Gastroesophageal sphincter (tissue), 4 donors: ENCODE data around the gene PRKACA. TPM values are rescaled to one million over a fixed set of nuclear protein-coding genes. Genes with fewer than 3 reads are reported as not detected.
"Not testable (repeated sequence)": the region's sequence is repeated elsewhere in the genome, so short reads cannot be mapped to it uniquely, and the experiment has no call there.

Experiments used
- ATAC-seq: fragments of 150-250 bp; one replicate; pipeline ENCODE4 v1.9.1; 2016; ENCODE audit warnings: mild to moderate bottlenecking, moderate library complexity
- H3K27ac ChIP-seq, 4 donors: fragments of 200-600 bp; sonication (generic) in 3 of 4; 1 replicate in 3 of 4; 2 replicates in 1 of 4; pipeline ENCODE4 v1.5.1; 2016 to 2019
- H3K27me3 ChIP-seq: fragments of 200-600 bp; sonication (generic); one replicate; pipeline ENCODE4 v1.5.1; 2019
- H3K36me3 ChIP-seq, 2 donors: fragments of 200-600 bp; sonication (generic); one replicate each; pipeline ENCODE4 v1.5.1; 2019; ENCODE audit warnings: control low read depth in 1 of 2
- H3K4me1 ChIP-seq, 3 donors: fragments of 200-600 bp; sonication (generic); 1 replicate in 2 of 3; 2 replicates in 1 of 3; pipeline ENCODE4 v1.5.1; 2016 to 2019; ENCODE audit warnings: control low read depth in 2 of 3
- H3K4me3 ChIP-seq, 2 donors: fragments of 200-600 bp; sonication (generic); one replicate each; pipeline ENCODE4 v1.5.1; 2019; ENCODE audit warnings: mild to moderate bottlenecking in 1 of 2, moderate library complexity in 1 of 2
- H3K9me3 ChIP-seq, 3 donors: fragments of 200-600 bp; sonication (generic); one replicate each; pipeline ENCODE4 v1.5.1; 2017 to 2019; ENCODE audit warnings: control low read depth in 2 of 3
- CTCF ChIP-seq, 4 experiments: fragments of 200-600 bp in 2 of 4; fragments of 450-650 bp in 2 of 4; sonication (generic) in 1 of 4; IDR thresholded peaks; one replicate each; pipeline ENCODE4 v1.5.1; 2017 to 2019; ENCODE audit warnings: antibody characterized with exemption in 4 of 4, mild to moderate bottlenecking in 2 of 4, moderate library complexity in 2 of 4
- EP300 ChIP-seq: sonication (generic); formaldehyde crosslinking; IDR thresholded peaks from one replicate; pipeline ENCODE4 v1.6.1; 2017; ENCODE audit warnings: antibody characterized with exemption, mild to moderate bottlenecking
- POLR2A ChIP-seq, 2 donors: fragments of 450-650 bp; IDR thresholded peaks; one replicate each; pipeline ENCODE4 v1.6.1; 2017; ENCODE audit warnings: antibody characterized with exemption in 2 of 2, mild to moderate bottlenecking in 2 of 2, moderate library complexity in 1 of 2
- POLR2AphosphoS5 ChIP-seq: sonication (generic); formaldehyde crosslinking; IDR thresholded peaks from one replicate; pipeline ENCODE4 v1.6.1; 2017; ENCODE audit warnings: antibody characterized with exemption
- WGBS, 2 donors: methylation state at CpG; one replicate each; pipeline ENCODE4 v1.1.5; 2018; ENCODE audit warnings: low coverage in 1 of 2; 5-methylcytosine and 5-hydroxymethylcytosine counted together
- total RNA-seq, 4 donors: library from RNA; depleted of rRNA; stranded (reverse); fragments of >200 nt; gene quantifications; one replicate each; pipeline ENCODE4 v1.1.0, GENCODE V29; 2016

PRKACA gene
- total RNA-seq, 4 donors from 2014 or later = 62.3 to 138 (median 76.6) TPM

- Histone ChIP-seq H3K9me3 (peaks cover 0 to 9% (median 0%) of the 10 kb centered on the region in 3 donors), H3K27ac (no peak overlapping the region), H3K4me3 (no peak overlapping the region), H3K4me1 (no peaks in the 10 kb centered on the region), H3K27me3 (no peaks in the 10 kb centered on the region), H3K36me3 (peaks cover 0 to 7% of the 10 kb centered on the region in 2 donors)
- ATAC-seq = no peak
- TF ChIP-seq EP300 (no peak), CTCF (IDR thresholded peaks at IDR 0.05) (peak in 3 of 4 experiments; percentile 28 to 74 (median 53)), POLR2A (IDR thresholded peaks at IDR 0.05) (no peak), POLR2AphosphoS5 (no peak)
- 68% methylated on average over 5 of the region's 8 CpGs; no CpG with 5 or more reads in 1 of the 2 donors for WGBS, 2 donors
Measured at GRCh38 chr19:14048443-14049153, 69.0 kb downstream of the PRKACA start.

GRCh38 chr19:14047866-14048265, 69.7 kb downstream of the PRKACA start:
- H3K4me1 ChIP-seq = not testable (repeated sequence)

GRCh38 chr19:14042659-14043608, 74.6 kb downstream of the PRKACA start:
- H3K4me1 ChIP-seq, H3K4me3 ChIP-seq, H3K36me3 ChIP-seq, H3K9me3 ChIP-seq, H3K27me3 ChIP-seq, H3K27ac ChIP-seq: not testable (repeated sequence)
- TF ChIP-seq CTCF (IDR thresholded peaks at IDR 0.05) = peak in 3 of 4 experiments; percentile 41 to 51 (median 47)
- 48 to 58% methylated on average over 6 to 10 of the region's 19 CpGs for WGBS, 2 donors
- peak; percentile 71 for ATAC-seq

More at GRCh38 chr19:14047866-14048265, 69.7 kb downstream of the PRKACA start:
- not testable (repeated sequence) for H3K4me3 ChIP-seq, H3K27ac ChIP-seq, ATAC-seq, H3K27me3 ChIP-seq, H3K36me3 ChIP-seq, H3K9me3 ChIP-seq
- WGBS, 2 donors = 93 to 100% methylated on average over 1 to 3 of the region's 10 CpGs

Other genes with a start within 250 kb of the PRKACA start
- 1 to 10 TPM in 2 of 4 donors, not detected in 2; 1.1 to 5.0 TPM for gene NANOS3, start 240.6 kb downstream of the PRKACA start, total RNA-seq
- gene BRME1, start 211.6 kb downstream of the PRKACA start, total RNA-seq = 1 to 10 TPM in 3 of 4 donors, not detected in 1; 1.9 to 2.4 (median 2.2) TPM
- gene CC2D1A, start 211.6 kb downstream of the PRKACA start, total RNA-seq = 10 to 100 TPM; 15.6 to 36.8 (median 22.4) TPM
- gene PODNL1, start 179.3 kb downstream of the PRKACA start, total RNA-seq = under 1 TPM in 2 of 4 donors, not detected in 2; 0.62 to 0.67 TPM
- gene DCAF15, start 165.3 kb downstream of the PRKACA start, total RNA-seq = 10 to 100 TPM in 2 of 4 donors, 1 to 10 TPM in 2; 5.3 to 20.8 (median 14.5) TPM
- 1 to 10 TPM; 2.0 to 5.9 (median 3.9) TPM for gene RFX1, start 111.4 kb downstream of the PRKACA start, total RNA-seq
- not detected for gene RLN3, start 89.6 kb downstream of the PRKACA start, total RNA-seq
- gene IL27RA, start 86.0 kb downstream of the PRKACA start, total RNA-seq = 1 to 10 TPM; 1.1 to 5.4 (median 3.1) TPM
- gene PALM3, start 55.7 kb downstream of the PRKACA start, total RNA-seq = not detected
- gene MISP3, start 45.0 kb downstream of the PRKACA start, total RNA-seq = 1 to 10 TPM; 2.7 to 9.5 (median 5.6) TPM
- not detected for gene C19orf67, start 32.0 kb downstream of the PRKACA start, total RNA-seq
- gene SAMD1, start 27.0 kb downstream of the PRKACA start, total RNA-seq = 10 to 100 TPM; 21.9 to 61.3 (median 41.3) TPM
- 1 to 10 TPM in 1 of 4 donors, not detected in 3; 1.2 TPM for gene ASF1B, start 18.8 kb upstream of the PRKACA start, total RNA-seq
- gene ADGRL1, start 88.4 kb upstream of the PRKACA start, total RNA-seq = 10 to 100 TPM; 13.3 to 47.9 (median 21.1) TPM